ENCODE data around the gene PIN1. TPM values are rescaled to one million over a fixed set of nuclear protein-coding genes. Genes with fewer than 3 reads are reported as not detected.

Gene PIN1
- total and polyA plus RNA-seq, 10 of the 15 experiments (the other 5 are each of a cell fraction or from before 2014, with no cell fraction given) = 2.4 to 209 (median 71.5) TPM

GRCh38 chr19:9858766-9859165, 23.6 kb downstream of the PIN1 start:
- BruUV-seq (replicated peaks) = no TSS peak
- Histone ChIP-seq H3K36me3 (ENCODE audit: control insufficient read depth in 2 of 2, insufficient read depth in 2 of 2, low read length in 1 of 2) (no peaks in the 10 kb centered on the region), H3K9me3 (replicated peaks; ENCODE audit: control insufficient read depth, insufficient read depth, low read length) (no peaks in the 10 kb centered on the region), H3K4me2 (ENCODE audit: control insufficient read depth, insufficient read depth) (no peak overlapping the region), H4K20me1 (ENCODE audit: control insufficient read depth, insufficient read depth) (no peaks in the 10 kb centered on the region), H3K27me3 (replicated peaks in 1 of 2; ENCODE audit: control insufficient read depth in 2 of 2, insufficient read depth in 2 of 2, low read length in 1 of 2) (no peaks in the 10 kb centered on the region), H3K79me2 (ENCODE audit: control insufficient read depth, insufficient read depth, low read length) (no peaks in the 10 kb centered on the region), H3K4me1 (ENCODE audit: control insufficient read depth, insufficient read depth, low read length) (peaks cover 16% of the 10 kb centered on the region), H3K9ac (ENCODE audit: control insufficient read depth, insufficient read depth, low read length) (no peak overlapping the region), H2AFZ (ENCODE audit: control insufficient read depth, low read depth, low read length) (no peak overlapping the region), H3K4me3 (no peak overlapping the region), H3K27ac (ENCODE audit: control insufficient read depth, insufficient read depth) (no peak overlapping the region)
- ATAC-seq (no peak), FAIRE-seq (no peak), DNase-seq (ENCODE audit: low read depth, low spot score) (no peak)
- ChIA-PET CTCF (no interaction called here), RAD21 (ENCODE audit: unreplicated experiment) (interaction anchor here (0.6 kb wide), 1 partner anchor 306 kb away, joined by 3 read pairs; no protein-coding TSS in a partner anchor), POLR2A (interaction anchor here (1.3 kb wide), 1 partner anchor 32 kb away, joined by 3 read pairs; the partner anchor contains the start of gene UBL5), SMC1A (ENCODE audit: uncharacterized antibody, unreplicated experiment) (no interaction called here)
- TF ChIP-seq JUND (IDR thresholded peaks at IDR 0.05; ENCODE audit: low read depth, low read length) (no peak), RELA (IDR thresholded peaks at IDR 0.05; ENCODE audit: borderline replicate concordance, partially characterized antibody) (no peak), BRCA1 (IDR thresholded peaks at IDR 0.05; ENCODE audit: low read depth, low read length) (no peak), TBL1XR1 (IDR thresholded peaks at IDR 0.05; ENCODE audit: low read depth, low read length) (no peak), ETV6 (conservative IDR thresholded peaks at IDR 0.05 in 1 of 2, IDR thresholded peaks at IDR 0.05 in 1 of 2; ENCODE audit: borderline replicate concordance in 1 of 2, low read depth in 1 of 2) (no peak), MTA3 (IDR thresholded peaks at IDR 0.05; ENCODE audit: borderline replicate concordance, low read length) (no peak), JUNB (IDR thresholded peaks at IDR 0.05) (no peak), BCL11A (IDR thresholded peaks at IDR 0.05; ENCODE audit: low read depth, low read length) (no peak), STAT3 (IDR thresholded peaks at IDR 0.05; ENCODE audit: low read depth, low read length) (no peak), CHD2 (IDR thresholded peaks at IDR 0.05; ENCODE audit: borderline replicate concordance, low read depth, low read length) (no peak), MEF2B (IDR thresholded peaks at IDR 0.05; ENCODE audit: partially characterized antibody, poor library complexity, severe bottlenecking) (no peak), ASH2L (IDR thresholded peaks at IDR 0.05; ENCODE audit: borderline replicate concordance, low read depth) (no peak), SREBF1 (IDR thresholded peaks at IDR 0.05; ENCODE audit: low read length) (no peak), ZSCAN29 (IDR thresholded peaks at IDR 0.05) (no peak)
- intact Hi-C loops (cut with micrococcal nuclease; ENCODE audit: unreplicated experiment) = no loop called here
- in situ Hi-C loops (cut with MboI) = no loop called here
